Loucy (cell line): ENCODE data around the gene HCN2.

ENCODE experiments used
- H2AFZ ChIP-seq: fragments of 200-600 bp; sonication (generic); 2 replicates; pipeline ENCODE4 v1.6.0; 2016; ENCODE audit warnings: antibody characterized with exemption, mild to moderate bottlenecking, low read length, moderate library complexity
- H3F3A ChIP-seq: fragments of 200-600 bp; 2 replicates; pipeline ENCODE4 v1.6.0; 2016; ENCODE audit warnings: antibody characterized with exemption, low read depth, mild to moderate bottlenecking
- H3K27me3 ChIP-seq: fragments of 200-600 bp; sonication (generic); 2 replicates; pipeline ENCODE4 v1.6.1; 2014; ENCODE audit warnings: low read length, mild to moderate bottlenecking; ENCODE audit not compliant: insufficient read depth, poor library complexity, severe bottlenecking
- H3K36me3 ChIP-seq: fragments of 200-600 bp; sonication (generic); 2 replicates; pipeline ENCODE4 v1.6.1; 2016; ENCODE audit warnings: low read length; ENCODE audit not compliant: insufficient read depth
- H3K4me1 ChIP-seq: fragments of 200-600 bp; sonication (generic); 2 replicates; pipeline ENCODE4 v1.5.1; 2014; ENCODE audit warnings: low read length, mild to moderate bottlenecking; ENCODE audit not compliant: insufficient read depth, poor library complexity, severe bottlenecking
- H3K4me2 ChIP-seq: fragments of 200-600 bp; sonication (generic); 2 replicates; pipeline ENCODE4 v1.6.0; 2014; ENCODE audit warnings: antibody characterized with exemption, low read length, low read depth, mild to moderate bottlenecking; ENCODE audit not compliant: poor library complexity, severe bottlenecking
- H3K4me3 ChIP-seq: fragments of 200-600 bp; sonication (generic); 2 replicates; pipeline ENCODE4 v1.5.1; 2014; ENCODE audit warnings: low read length, mild to moderate bottlenecking, mixed read lengths; ENCODE audit not compliant: poor library complexity, severe bottlenecking
- H3K79me2 ChIP-seq: fragments of 200-600 bp; sonication (generic); 2 replicates; pipeline ENCODE4 v1.6.1; 2014; ENCODE audit warnings: low read length; ENCODE audit not compliant: insufficient read depth
- H3K9ac ChIP-seq: fragments of 200-600 bp; sonication (generic); 2 replicates; pipeline ENCODE4 v1.6.0; 2014; ENCODE audit warnings: mild to moderate bottlenecking, low read depth, low read length, moderate library complexity; ENCODE audit not compliant: poor library complexity, severe bottlenecking
- H3K9me2 ChIP-seq: fragments of 200-600 bp; sonication (generic); replicated peaks from 2 replicates; pipeline ENCODE4 v1.6.1; 2016; ENCODE audit warnings: low read depth, low read length, mixed read lengths
- H3K9me3 ChIP-seq: fragments of 200-600 bp; sonication (generic); 2 replicates; pipeline ENCODE4 v1.6.1; 2014; ENCODE audit warnings: mild to moderate bottlenecking, antibody characterized with exemption, low read length, low read depth; ENCODE audit not compliant: insufficient read depth
- H4K20me1 ChIP-seq: fragments of 200-600 bp; sonication (generic); 2 replicates; pipeline ENCODE4 v1.6.0; 2014; ENCODE audit warnings: antibody characterized with exemption, low read length, mild to moderate bottlenecking; ENCODE audit not compliant: insufficient read depth, poor library complexity, severe bottlenecking
- CTCF ChIP-seq: fragments of 200-600 bp; sonication (generic); conservative IDR thresholded peaks from 2 replicates; pipeline ENCODE4 v1.5.1; 2014; ENCODE audit warnings: mild to moderate bottlenecking, antibody characterized with exemption, low read length
- EZH2phosphoT487 ChIP-seq: fragments of 200-600 bp; IDR thresholded peaks from 2 replicates; pipeline ENCODE4 v1.6.1; 2018; ENCODE audit warnings: antibody characterized with exemption, mild to moderate bottlenecking, moderate library complexity, borderline replicate concordance

Gene HCN2

GRCh38 chr19:555474-555808, 34.2 kb upstream of the HCN2 start:
- Histone ChIP-seq H3K36me3 (no peaks in the 10 kb centered on the region), H3F3A (no peaks in the 10 kb centered on the region), H4K20me1 (no peaks in the 10 kb centered on the region), H3K9me3 (no peaks in the 10 kb centered on the region), H3K4me3 (no peak overlapping the region), H3K9me2 (no peaks in the 10 kb centered on the region), H3K9ac (no peak overlapping the region), H3K27me3 (no peaks in the 10 kb centered on the region), H2AFZ (no peak overlapping the region), H3K79me2 (no peaks in the 10 kb centered on the region), H3K4me1 (no peaks in the 10 kb centered on the region), H3K4me2 (no peak overlapping the region)
- TF ChIP-seq EZH2phosphoT487: no peak
- TF ChIP-seq CTCF: no peak

DNA sequence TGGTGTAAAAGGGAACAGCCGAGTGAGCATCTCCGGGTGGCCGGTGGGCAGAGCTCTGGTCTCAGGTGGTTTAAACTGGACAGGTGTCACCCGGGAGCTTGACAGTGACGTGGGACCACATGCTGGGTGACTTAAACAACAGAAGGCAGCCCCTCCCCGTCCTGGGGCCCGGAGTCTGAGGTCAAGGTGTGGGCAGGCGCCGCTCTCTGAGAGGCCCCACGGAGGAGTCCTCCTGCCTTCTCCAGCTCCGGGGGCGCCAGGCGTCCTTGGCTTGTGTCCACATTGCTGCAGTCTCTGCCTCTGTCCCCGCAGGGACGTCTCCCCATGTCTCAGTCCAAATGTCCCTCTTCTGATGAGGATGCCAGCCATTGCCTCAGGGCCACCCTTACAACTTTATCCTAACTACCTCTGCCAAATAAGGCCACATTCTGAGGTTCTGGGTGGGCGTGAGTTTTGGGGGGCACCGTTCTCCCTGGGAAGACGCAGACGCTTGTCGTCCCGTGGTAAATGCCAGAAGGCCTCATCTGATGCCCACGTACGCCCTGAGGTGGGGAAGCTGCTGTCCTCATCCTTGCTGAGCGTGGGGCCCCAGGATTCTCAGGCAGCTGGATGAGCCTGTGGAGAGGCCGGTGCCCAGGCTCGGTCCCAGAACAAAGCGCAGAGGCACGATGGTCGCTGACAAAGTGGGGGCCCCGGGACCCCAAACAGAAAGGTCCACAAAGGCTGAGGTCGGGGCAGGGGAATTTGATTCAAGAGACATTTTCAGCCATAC, 32.9 kb upstream of the HCN2 start:
- H3K9ac ChIP-seq: no peak overlapping the region
- H3K4me1 ChIP-seq: no peaks in the 10 kb centered on the region
- no peak overlapping the region for H2AFZ ChIP-seq
- H3K9me2 ChIP-seq: no peaks in the 10 kb centered on the region
- no peaks in the 10 kb centered on the region for H3K27me3 ChIP-seq
- H3F3A ChIP-seq: no peaks in the 10 kb centered on the region
- no peaks in the 10 kb centered on the region for H3K9me3 ChIP-seq
- H3K79me2 ChIP-seq: no peaks in the 10 kb centered on the region
- H3K4me3 ChIP-seq: no peak overlapping the region
- no peaks in the 10 kb centered on the region for H3K36me3 ChIP-seq
- no peak overlapping the region for H3K4me2 ChIP-seq
- TF ChIP-seq EZH2phosphoT487: no peak
- TF ChIP-seq CTCF: no peak
- H4K20me1 ChIP-seq: no peaks in the 10 kb centered on the region

- Histone ChIP-seq H3F3A (no peaks in the 10 kb centered on the region), H3K4me3 (no peak overlapping the region), H3K4me1 (no peaks in the 10 kb centered on the region), H3K27me3 (no peaks in the 10 kb centered on the region), H4K20me1 (no peaks in the 10 kb centered on the region), H3K9ac (no peak overlapping the region), H3K9me2 (no peaks in the 10 kb centered on the region), H3K4me2 (no peak overlapping the region), H3K79me2 (no peaks in the 10 kb centered on the region), H2AFZ (no peak overlapping the region), H3K9me3 (no peaks in the 10 kb centered on the region), H3K36me3 (no peaks in the 10 kb centered on the region)
- TF ChIP-seq EZH2phosphoT487 (no peak), CTCF (no peak)
Measured at GRCh38 chr19:558770-559439, 30.8 kb upstream of the HCN2 start.
